ENCODE measurements around the gene COX5B. TPM values are rescaled to one million over a fixed set of nuclear protein-coding genes. Genes with fewer than 3 reads are reported as not detected.
"Not testable (repeated sequence)": the region's sequence is repeated elsewhere in the genome, so short reads cannot be mapped to it uniquely, and the experiment has no call there.

COX5B gene
- total RNA-seq, 1 experiment from 2014 or later, result 310 TPM

DNA sequence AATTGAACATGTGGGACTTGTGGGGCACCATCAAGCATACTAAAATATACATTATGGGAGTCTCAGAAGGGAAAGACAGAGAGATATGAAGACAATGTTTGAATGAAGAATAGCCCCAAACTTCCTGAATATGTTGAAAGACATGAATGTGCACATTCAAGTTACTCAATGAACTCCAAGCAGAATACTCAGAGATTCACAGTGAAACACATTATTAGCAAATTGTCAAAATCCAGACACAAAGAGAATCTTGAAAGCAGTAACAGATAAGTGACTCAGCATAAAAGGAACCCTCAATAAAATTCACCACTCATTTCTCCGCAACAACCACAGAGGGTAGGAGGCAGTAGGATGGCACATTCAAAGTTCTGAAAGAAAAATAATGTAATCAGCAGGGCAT, 32.4 kb downstream of the COX5B start:
- no TSS peak for BruUV-seq (replicated peaks)
- POLR2A ChIA-PET (ENCODE audit: unreplicated experiment), result no interaction called here
- no peak overlapping the region for H3K4me3 ChIP-seq
- H3K4me2 ChIP-seq, result no peak overlapping the region
- H3K4me1 ChIP-seq (replicated peaks; ENCODE audit: insufficient read depth), result no peaks in the 10 kb centered on the region
- no peaks in the 10 kb centered on the region for H3K79me2 ChIP-seq (ENCODE audit: low read depth)
- no peaks in the 10 kb centered on the region for H3F3A ChIP-seq (ENCODE audit: insufficient read depth, low read depth)
- intact Hi-C loops (cut with micrococcal nuclease; ENCODE audit: unreplicated experiment), result no loop called here
- H3K27ac ChIP-seq, result no peak overlapping the region
- CTCF ChIA-PET, result no interaction called here
- no peaks in the 10 kb centered on the region for H4K20me1 ChIP-seq (ENCODE audit: insufficient read depth)
- TF ChIP-seq EZH2 (IDR thresholded peaks at IDR 0.05; ENCODE audit: low read depth), result no peak
- TF ChIP-seq, protein P1, sequence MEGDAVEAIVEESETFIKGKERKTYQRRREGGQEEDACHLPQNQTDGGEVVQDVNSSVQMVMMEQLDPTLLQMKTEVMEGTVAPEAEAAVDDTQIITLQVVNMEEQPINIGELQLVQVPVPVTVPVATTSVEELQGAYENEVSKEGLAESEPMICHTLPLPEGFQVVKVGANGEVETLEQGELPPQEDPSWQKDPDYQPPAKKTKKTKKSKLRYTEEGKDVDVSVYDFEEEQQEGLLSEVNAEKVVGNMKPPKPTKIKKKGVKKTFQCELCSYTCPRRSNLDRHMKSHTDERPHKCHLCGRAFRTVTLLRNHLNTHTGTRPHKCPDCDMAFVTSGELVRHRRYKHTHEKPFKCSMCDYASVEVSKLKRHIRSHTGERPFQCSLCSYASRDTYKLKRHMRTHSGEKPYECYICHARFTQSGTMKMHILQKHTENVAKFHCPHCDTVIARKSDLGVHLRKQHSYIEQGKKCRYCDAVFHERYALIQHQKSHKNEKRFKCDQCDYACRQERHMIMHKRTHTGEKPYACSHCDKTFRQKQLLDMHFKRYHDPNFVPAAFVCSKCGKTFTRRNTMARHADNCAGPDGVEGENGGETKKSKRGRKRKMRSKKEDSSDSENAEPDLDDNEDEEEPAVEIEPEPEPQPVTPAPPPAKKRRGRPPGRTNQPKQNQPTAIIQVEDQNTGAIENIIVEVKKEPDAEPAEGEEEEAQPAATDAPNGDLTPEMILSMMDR (conservative IDR thresholded peaks at IDR 0.05), result no peak
- no peak overlapping the region for H2AFZ ChIP-seq
- H3K36me3 ChIP-seq (ENCODE audit: low read depth), result no peaks in the 10 kb centered on the region
- no peak for DNase-seq
- no peaks in the 10 kb centered on the region for H3K9me2 ChIP-seq (ENCODE audit: insufficient read depth)
- H3K9me3 ChIP-seq (ENCODE audit: insufficient read depth, low read depth), result peaks cover 9% of the 10 kb centered on the region; the same call in 1 of the 2 replicates
- no peaks in the 10 kb centered on the region for H3K27me3 ChIP-seq (ENCODE audit: insufficient read depth, low read depth)

DNA sequence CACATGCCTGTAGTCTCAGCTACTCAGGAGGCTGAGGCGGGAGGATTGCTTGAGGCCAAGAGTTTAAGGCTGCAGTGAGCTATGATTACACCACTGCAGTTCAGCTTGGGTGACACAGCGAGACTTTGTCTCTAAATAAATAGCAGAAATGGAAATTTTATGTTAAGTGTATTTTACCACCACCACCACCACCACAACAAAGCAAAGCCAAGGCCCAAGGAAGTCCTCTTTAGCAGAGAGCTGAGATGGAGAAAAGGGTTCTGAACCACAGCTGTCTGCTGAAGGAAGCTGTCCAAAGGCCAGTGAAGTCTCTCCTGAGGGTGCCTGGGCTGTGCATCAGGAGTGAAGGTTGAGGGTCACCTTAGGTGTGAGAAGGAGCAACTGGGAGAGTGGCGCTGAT, 41.4 kb downstream of the COX5B start:
- BruUV-seq (replicated peaks); H3K36me3 ChIP-seq (ENCODE audit: low read depth); CTCF ChIA-PET: not testable (repeated sequence)

DNA sequence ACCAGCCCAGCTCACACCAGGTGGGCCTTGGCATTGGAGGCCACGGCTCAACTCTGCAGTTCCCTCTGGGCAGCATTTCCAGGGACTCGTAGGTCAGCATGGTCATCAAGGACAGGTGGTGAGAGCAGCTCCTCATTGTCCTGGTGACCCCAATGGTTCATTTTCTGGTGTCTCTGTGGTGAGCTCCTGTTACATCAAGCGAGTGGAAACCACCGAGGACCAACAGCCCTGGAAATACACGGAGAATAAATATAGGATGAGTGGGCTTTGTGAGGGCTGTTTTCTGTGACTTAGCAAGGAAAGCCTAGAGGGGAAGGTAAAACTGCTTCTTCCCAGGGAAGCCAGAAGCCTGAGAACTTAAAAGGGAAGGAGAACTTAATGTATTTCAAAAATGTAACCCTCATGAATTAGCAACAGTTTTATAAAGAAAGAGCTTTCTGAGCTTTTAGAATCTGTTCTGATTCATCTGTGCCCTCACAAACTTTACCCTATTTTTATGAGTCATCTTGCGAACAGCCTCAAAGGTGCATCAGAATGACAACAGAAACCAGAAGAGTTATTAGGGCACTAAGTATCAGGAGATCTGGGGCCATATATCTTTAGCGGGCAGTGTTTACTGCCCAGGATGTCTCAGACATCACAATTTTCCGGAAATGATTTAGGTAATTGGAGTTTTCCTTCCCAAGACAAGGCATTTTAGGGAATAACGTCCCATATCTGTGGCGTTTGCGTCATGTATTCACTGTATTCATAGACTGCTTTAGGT, 42.4 kb downstream of the COX5B start:
- peak overlapping the region; percentile 60 for H3K4me2 ChIP-seq
- BruUV-seq (replicated peaks), result no TSS peak
- H3K4me3 ChIP-seq, result no peak overlapping the region; the same call in 1 of the 2 replicates
- no peaks in the 10 kb centered on the region for H3K27me3 ChIP-seq (ENCODE audit: insufficient read depth, low read depth)
- peaks cover 8% of the 10 kb centered on the region; the same call in 1 of the 2 replicates for H3K9me3 ChIP-seq (ENCODE audit: insufficient read depth, low read depth)
- POLR2A ChIA-PET (ENCODE audit: unreplicated experiment), result no interaction called here
- CTCF ChIA-PET, result no interaction called here
- peak in 1 of 2 experiments; percentile 89 for DNase-seq
- peak overlapping the region; percentile 80 for H3K27ac ChIP-seq
- no peaks in the 10 kb centered on the region for H3K36me3 ChIP-seq (ENCODE audit: low read depth)
- H2AFZ ChIP-seq, result peak overlapping the region; percentile 7; the same call in 1 of the 2 replicates
- no peaks in the 10 kb centered on the region for H3K9me2 ChIP-seq (ENCODE audit: insufficient read depth)
- intact Hi-C loops (cut with micrococcal nuclease; ENCODE audit: unreplicated experiment), result no loop called here
- TF ChIP-seq, protein P1 (conservative IDR thresholded peaks at IDR 0.05), result no peak
- no peak for TF ChIP-seq EZH2 (IDR thresholded peaks at IDR 0.05; ENCODE audit: low read depth)
- H3K4me1 ChIP-seq (replicated peaks; ENCODE audit: insufficient read depth), result peaks cover 33% of the 10 kb centered on the region
- peaks cover 13% of the 10 kb centered on the region; the same call in 1 of the 2 replicates for H3F3A ChIP-seq (ENCODE audit: insufficient read depth, low read depth)
- H3K79me2 ChIP-seq (ENCODE audit: low read depth), result no peaks in the 10 kb centered on the region
- H4K20me1 ChIP-seq (ENCODE audit: insufficient read depth), result no peaks in the 10 kb centered on the region

More for the DNA sequence above, 41.4 kb downstream of the COX5B start:
- DNase-seq; H2AFZ ChIP-seq; POLR2A ChIA-PET (ENCODE audit: unreplicated experiment); H3K27me3 ChIP-seq (ENCODE audit: insufficient read depth, low read depth); H3K27ac ChIP-seq; H3K79me2 ChIP-seq (ENCODE audit: low read depth); intact Hi-C loops (cut with micrococcal nuclease; ENCODE audit: unreplicated experiment); H3K4me3 ChIP-seq; H3K9me2 ChIP-seq (ENCODE audit: insufficient read depth); H4K20me1 ChIP-seq (ENCODE audit: insufficient read depth); H3K4me2 ChIP-seq; H3K9me3 ChIP-seq (ENCODE audit: insufficient read depth, low read depth): not testable (repeated sequence)
- Histone ChIP-seq H3F3A (ENCODE audit: insufficient read depth, low read depth) (peaks cover 13% of the 10 kb centered on the region; the same call in 1 of the 2 replicates), H3K4me1 (replicated peaks; ENCODE audit: insufficient read depth) (peaks cover 33% of the 10 kb centered on the region)
